ENCODE measurements around the gene AJM1. TPM values are rescaled to one million over a fixed set of nuclear protein-coding genes. Genes with fewer than 3 reads are reported as not detected.

AJM1 gene
- total RNA-seq, 1 experiment from 2014 or later = 1.8 TPM

- Histone ChIP-seq H3K27ac (ENCODE audit: insufficient read length, low read depth, low read length) (no peak overlapping the region), H2BK15ac (ENCODE audit: low read depth, low read length) (no peak overlapping the region), H2BK120ac (ENCODE audit: low read depth, low read length, poor library complexity, severe bottlenecking) (no peak overlapping the region), H3K56ac (ENCODE audit: insufficient read length, low read depth, low read length) (no peak overlapping the region), H2AFZ (ENCODE audit: low read length) (no peak overlapping the region), H3K4me2 (ENCODE audit: insufficient read depth, insufficient read length, low read length) (no peak overlapping the region), H4K20me1 (ENCODE audit: control insufficient read depth, insufficient read depth, insufficient read length) (no peaks in the 10 kb centered on the region), H3K27me3 (ENCODE audit: insufficient read depth, low read length) (no peaks in the 10 kb centered on the region), H3K4ac (ENCODE audit: low read depth, low read length) (no peak overlapping the region), H4K8ac (replicated peaks; ENCODE audit: insufficient read length, low read depth, low read length) (no peak overlapping the region), H2BK20ac (ENCODE audit: low read depth, low read length, poor library complexity, severe bottlenecking) (no peak overlapping the region), H3K79me2 (ENCODE audit: insufficient read depth, low read length) (peaks cover 2% of the 10 kb centered on the region; the same call in 1 of the 2 replicates), H3K79me1 (ENCODE audit: insufficient read depth, low read depth, low read length, poor library complexity, severe bottlenecking) (peaks cover 2% of the 10 kb centered on the region), H4K91ac (ENCODE audit: insufficient read length, low read depth, low read length) (no peak overlapping the region), H2AK5ac (ENCODE audit: insufficient read length, low read length) (no peak overlapping the region), H3K9me3 (ENCODE audit: control insufficient read depth, low read depth, low read length) (no peaks in the 10 kb centered on the region), H2BK12ac (ENCODE audit: insufficient read length, low read depth, low read length) (no peak overlapping the region), H2BK5ac (ENCODE audit: insufficient read length, low read length) (no peak overlapping the region), H3K18ac (ENCODE audit: insufficient read length, low read depth, low read length) (no peak overlapping the region), H3K23ac (ENCODE audit: insufficient read length, low read depth, low read length) (no peak overlapping the region), H3K4me1 (ENCODE audit: insufficient read depth, low read length) (0 out of 2 replicates have a peak, but pooled peaks cover 3% of the 10 kb centered on the region), H3K14ac (ENCODE audit: insufficient read depth, low read length) (no peak overlapping the region; the same call in 1 of the 2 replicates), H3T11ph (ENCODE audit: low read length) (no peak overlapping the region), H3K9ac (ENCODE audit: extremely low read depth, insufficient read length, low read length) (no peak overlapping the region), H4K5ac (ENCODE audit: insufficient read length, low read depth, low read length) (no peak overlapping the region), H3K23me2 (ENCODE audit: insufficient read length, low read depth, low read length, poor library complexity, severe bottlenecking) (peaks cover 4% of the 10 kb centered on the region)
- H3K27ac Mint-ChIP-seq = no peak overlapping the region
- peaks cover 13 to 45% (median 37%) of the 10 kb centered on the region in 3 experiments for H3K36me3 Mint-ChIP-seq (ENCODE audit: insufficient read depth in 1 of 3, low read depth in 3 of 3)
- no peak for DNase-seq
- no peak for TF ChIP-seq CTCF (conservative IDR thresholded peaks at IDR 0.05)
- no peak overlapping the region for H3K4me3 Mint-ChIP-seq
- peaks cover 5 to 6% of the 10 kb centered on the region in 2 experiments for H3K4me1 Mint-ChIP-seq
- H3K9me3 Mint-ChIP-seq = no peaks in the 10 kb centered on the region
- no CpG with 5 or more reads among the region's 22 CpGs for WGBS (ENCODE audit: extremely low coverage, insufficient read length, low lambda C conversion rate)
- no peaks in the 10 kb centered on the region; the same call in none of the 2 replicates for H3K27me3 Mint-ChIP-seq (ENCODE audit: low read depth)
Observed at GRCh38 chr9:136860933-136861873, 18.9 kb downstream of the AJM1 start.
